HepG2 (cell line): Measurements from ENCODE around the gene DCP2. TPM values are rescaled to one million over a fixed set of nuclear protein-coding genes. Genes with fewer than 3 reads are reported as not detected.

Experiments used
- AGO1 ChIP-seq: fragments of 200-400 bp; formaldehyde crosslinking; IDR thresholded peaks from 2 replicates; pipeline ENCODE4 v1.6.1; 2017; ENCODE audit warnings: mild to moderate bottlenecking, low read depth, low read length, moderate library complexity; ENCODE audit not compliant: poor library complexity, severe bottlenecking
- ARNT ChIP-seq: fragments of 450-650 bp; IDR thresholded peaks from 2 replicates; pipeline ENCODE4 v1.6.1; 2017
- ATF1 ChIP-seq: IDR thresholded peaks from 2 replicates; pipeline ENCODE4 v1.6.1; 2016; ENCODE audit warnings: mild to moderate bottlenecking, control low read depth
- ELF3 ChIP-seq: IDR thresholded peaks from 2 replicates; pipeline ENCODE4 v1.6.1; 2016; ENCODE audit warnings: missing genetic modification reagents, missing compliant biosample characterization
- EP300 ChIP-seq, 3 experiments: sonication (generic) in 1 of 3; formaldehyde crosslinking in 1 of 3; IDR thresholded peaks; 2 replicates each; pipeline versions ENCODE4 v1.5.1 to v1.6.1; 2011 to 2020; ENCODE audit warnings: low read depth in 2 of 3, low read length in 2 of 3, borderline replicate concordance in 1 of 3, improper control_type of control experiment in 1 of 3, mild to moderate bottlenecking in 1 of 3, missing genetic modification reagents in 1 of 3, moderate library complexity in 1 of 3
- FOSL1 ChIP-seq: sonication (generic); formaldehyde crosslinking; IDR thresholded peaks from 2 replicates; pipeline ENCODE4 v1.9.0; 2021; ENCODE audit warnings: missing genetic modification reagents, borderline replicate concordance
- FOXA1 ChIP-seq, 2 experiments: fragments of 450-650 bp in 1 of 2; sonication (generic) in 1 of 2; formaldehyde crosslinking in 1 of 2; IDR thresholded peaks; 2 replicates each; pipeline versions ENCODE4 v1.4.0 to v1.6.1; 2016 to 2020; ENCODE audit warnings: missing genetic modification reagents in 1 of 2
- GATAD2A ChIP-seq: IDR thresholded peaks from 2 replicates; pipeline ENCODE4 v1.6.1; 2016
- JUND ChIP-seq: sonication (generic); formaldehyde crosslinking; IDR thresholded peaks from 2 replicates; pipeline ENCODE4 v1.8.0; 2022; ENCODE audit warnings: mild to moderate bottlenecking, missing genetic modification reagents
- KAT7 ChIP-seq: IDR thresholded peaks from 2 replicates; pipeline ENCODE4 v1.6.1; 2018; ENCODE audit warnings: borderline replicate concordance, missing compliant biosample characterization
- KLF11 ChIP-seq: IDR thresholded peaks from 2 replicates; pipeline ENCODE4 v1.6.1; 2016; ENCODE audit warnings: missing compliant biosample characterization
- MXD4 ChIP-seq: IDR thresholded peaks from 2 replicates; pipeline ENCODE4 v1.6.1; 2016; ENCODE audit warnings: mild to moderate bottlenecking, missing biosample characterization, missing genetic modification reagents
- NCOA2 ChIP-seq: sonication (generic); formaldehyde crosslinking; IDR thresholded peaks from 2 replicates; pipeline ENCODE4 v1.8.0; 2022; ENCODE audit warnings: inconsistent platforms
- SIX1 ChIP-seq: sonication (generic); formaldehyde crosslinking; IDR thresholded peaks from 2 replicates; pipeline ENCODE4 v1.4.0; 2020; ENCODE audit warnings: missing genetic modification reagents, borderline replicate concordance
- SP1 ChIP-seq, 2 experiments: fragments of 450-650 bp in 1 of 2; sonication (generic) in 1 of 2; formaldehyde crosslinking in 1 of 2; IDR thresholded peaks; 2 replicates each; pipeline versions ENCODE4 v1.4.0 to v1.6.1; 2016 to 2020; ENCODE audit warnings: missing genetic modification reagents in 1 of 2
- SRF ChIP-seq: IDR thresholded peaks from 2 replicates; pipeline ENCODE4 v1.6.1; 2011; ENCODE audit warnings: mild to moderate bottlenecking, low read depth, low read length, moderate library complexity
- THAP11 ChIP-seq: IDR thresholded peaks from 2 replicates; pipeline ENCODE4 v1.6.1; 2016; ENCODE audit warnings: missing biosample characterization, missing genetic modification reagents
- U2AF1 ChIP-seq: fragments of 200-400 bp; formaldehyde crosslinking; optimal IDR thresholded peaks from 2 replicates; pipeline ENCODE3; 2017; ENCODE audit warnings: mild to moderate bottlenecking, low read depth, low read length
- USF2 ChIP-seq, 2 experiments: sonication (generic) in 1 of 2; formaldehyde crosslinking in 1 of 2; IDR thresholded peaks; 2 replicates each; pipeline versions ENCODE4 v1.5.1 to v1.6.1; 2011 to 2020; ENCODE audit warnings: borderline replicate concordance in 1 of 2, low read depth in 1 of 2, low read length in 1 of 2, mild to moderate bottlenecking in 1 of 2, missing genetic modification reagents in 1 of 2, moderate library complexity in 1 of 2
- ZMYM2 ChIP-seq: sonication (generic); formaldehyde crosslinking; IDR thresholded peaks from 2 replicates; pipeline ENCODE4 v1.8.0; 2022; ENCODE audit warnings: mild to moderate bottlenecking, missing genetic modification reagents
- ZNF263 ChIP-seq: sonication (generic); formaldehyde crosslinking; IDR thresholded peaks from 2 replicates; pipeline ENCODE4 v1.4.0; 2020; ENCODE audit warnings: missing genetic modification reagents
- ZNF543 ChIP-seq: sonication (generic); formaldehyde crosslinking; IDR thresholded peaks from 2 replicates; pipeline ENCODE4 v1.4.0; 2020; ENCODE audit warnings: mild to moderate bottlenecking, missing genetic modification reagents
- ZNF589 ChIP-seq: sonication (generic); formaldehyde crosslinking; conservative IDR thresholded peaks from 2 replicates; pipeline ENCODE4 v1.8.0; 2022; ENCODE audit warnings: mild to moderate bottlenecking, moderate library complexity, missing genetic modification reagents
- ZNF792 ChIP-seq: IDR thresholded peaks from 2 replicates; pipeline ENCODE4 v1.6.1; 2016
- polyA plus RNA-seq, 8 experiments: library from polyadenylated mRNA; depleted of rRNA in 3 of 8; stranded (reverse) in 7 of 8; unstranded in 1 of 8; fragments of >200 nt; fragmentation: Illumina TruSeq in 4 of 8; extraction: Trizol in 4 of 8; gene quantifications; 2 replicates each; pipeline versions ENCODE4 v1.2.1 to v1.2.3, GENCODE V29; 2011 to 2016; ENCODE audit warnings: low read depth in 4 of 8, missing spikeins in 1 of 8, mixed read lengths in 1 of 8; ENCODE audit not compliant: insufficient read depth in 1 of 8
- total RNA-seq, 5 experiments: library from RNA; depleted of rRNA; stranded (reverse); fragments of >200 nt; fragmentation: Illumina TruSeq; extraction: Trizol; gene quantifications; 2 replicates each; pipeline ENCODE4 v1.2.3, GENCODE V29; 2016; ENCODE audit warnings: low read depth in 1 of 5
- TF ChIP-seq, protein P1 (sequence below): sonication (generic); formaldehyde crosslinking; IDR thresholded peaks from 2 replicates; pipeline ENCODE4 v1.5.0; 2020; ENCODE audit warnings: missing genetic modification reagents, mild to moderate bottlenecking, borderline replicate concordance

Gene DCP2
- total and polyA plus RNA-seq, 2 of the 13 experiments (the other 11 are each of a cell fraction or from before 2014, with no cell fraction given): 16.2 to 63.4 TPM

DNA sequence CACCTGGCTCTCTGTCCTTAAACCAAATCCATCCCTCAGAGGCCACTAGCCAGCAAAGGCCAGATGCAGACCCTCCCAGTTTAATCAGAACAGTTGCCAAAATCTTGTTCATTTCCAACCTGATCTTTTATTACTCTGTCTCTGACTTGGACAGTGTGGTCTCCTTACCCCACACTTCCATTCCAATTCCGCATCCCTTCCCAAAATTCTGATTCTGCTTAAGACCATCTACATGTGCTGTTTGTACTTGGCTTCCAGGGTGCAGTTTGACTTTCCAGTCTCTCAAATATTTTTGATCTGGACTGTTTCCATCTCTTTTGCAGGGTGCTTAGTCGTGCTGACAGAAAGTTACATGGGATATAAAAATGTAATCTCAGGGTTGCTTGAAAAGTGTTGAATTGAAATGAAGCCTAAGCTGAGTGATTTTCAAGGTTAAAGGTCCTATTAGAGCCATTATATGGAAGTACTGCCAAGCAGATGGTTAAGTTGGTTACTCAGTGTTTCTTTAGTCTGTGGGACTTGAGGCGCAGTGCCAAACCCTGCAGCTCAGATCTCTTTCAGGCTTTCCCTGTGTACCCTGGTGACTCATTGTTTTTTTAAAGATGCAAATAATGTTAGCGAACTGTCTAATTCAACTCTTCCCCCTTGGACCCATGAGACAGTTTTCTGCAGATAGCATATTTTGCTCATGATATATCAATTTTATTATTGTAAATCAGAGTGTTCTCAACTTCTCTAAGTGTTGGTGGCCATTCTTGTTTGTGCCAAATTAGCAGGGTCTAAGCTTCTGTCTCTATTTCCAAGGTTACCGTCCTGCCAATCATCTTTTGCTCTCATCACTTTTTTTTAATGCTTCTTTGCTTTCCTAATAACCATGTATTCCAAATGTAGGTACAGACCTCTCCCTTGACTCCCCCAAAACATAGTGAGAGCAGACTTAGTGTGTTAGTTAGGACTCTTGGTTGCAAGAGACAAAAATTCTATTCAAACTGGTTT, 18.2 kb upstream of the DCP2 start (continued):
- TF ChIP-seq, protein P1, sequence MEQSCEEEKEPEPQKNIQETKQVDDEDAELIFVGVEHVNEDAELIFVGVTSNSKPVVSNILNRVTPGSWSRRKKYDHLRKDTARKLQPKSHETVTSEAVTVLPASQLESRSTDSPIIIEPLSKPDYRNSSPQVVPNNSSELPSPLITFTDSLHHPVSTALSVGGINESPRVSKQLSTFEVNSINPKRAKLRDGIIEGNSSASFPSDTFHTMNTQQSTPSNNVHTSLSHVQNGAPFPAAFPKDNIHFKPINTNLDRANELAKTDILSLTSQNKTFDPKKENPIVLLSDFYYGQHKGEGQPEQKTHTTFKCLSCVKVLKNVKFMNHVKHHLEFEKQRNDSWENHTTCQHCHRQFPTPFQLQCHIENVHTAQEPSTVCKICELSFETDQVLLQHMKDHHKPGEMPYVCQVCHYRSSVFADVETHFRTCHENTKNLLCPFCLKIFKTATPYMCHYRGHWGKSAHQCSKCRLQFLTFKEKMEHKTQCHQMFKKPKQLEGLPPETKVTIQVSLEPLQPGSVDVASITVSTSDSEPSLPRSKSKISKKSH: no peak
- TF ChIP-seq MXD4 (CRISPR knock-in tag) (no peak), SRF (no peak), GATAD2A (peak; percentile 56; the same call in 1 of the 2 replicates), U2AF1 (no peak), ZNF263 (CRISPR knock-in tag) (no peak), THAP11 (CRISPR knock-in tag) (no peak), ZNF543 (CRISPR knock-in tag) (no peak), KAT7 (CRISPR knock-in tag) (no peak), FOSL1 (peak; percentile 61; the same call in 1 of the 2 replicates), ZMYM2 (CRISPR knock-in tag) (no peak), AGO1 (no peak), USF2 (IDR thresholded peaks at IDR 0.05; ENCODE audit: low read depth, low read length) (no peak), USF2 (CRISPR knock-in tag; IDR thresholded peaks at IDR 0.05; ENCODE audit: borderline replicate concordance) (no peak), NCOA2 (no peak), SP1 (IDR thresholded peaks at IDR 0.05) (no peak), SP1 (CRISPR knock-in tag; IDR thresholded peaks at IDR 0.05) (no peak), ELF3 (CRISPR knock-in tag) (peak; percentile 33; the same call in 1 of the 2 replicates), ARNT (no peak), JUND (CRISPR knock-in tag) (0 out of 2 replicates have a peak, but pooled peaks have one; percentile 36), FOXA1 (IDR thresholded peaks at IDR 0.05) (no peak), FOXA1 (CRISPR knock-in tag; IDR thresholded peaks at IDR 0.05) (peak; percentile 51; the same call in 1 of the 2 replicates), ATF1 (CRISPR knock-in tag) (no peak), KLF11 (CRISPR knock-in tag) (no peak), ZNF792 (CRISPR knock-in tag) (no peak), SIX1 (CRISPR knock-in tag) (no peak), ZNF589 (no peak), EP300 (IDR thresholded peaks at IDR 0.05; ENCODE audit: low read depth in 2 of 2, low read length in 2 of 2) (0 out of 4 replicates have a peak, but pooled peaks of 1 of the 2 experiments have one; percentile 8), EP300 (CRISPR knock-in tag; IDR thresholded peaks at IDR 0.05; ENCODE audit: borderline replicate concordance) (no peak)
